Esophagus squamous epithelium (tissue), 5 donors: Measurements from ENCODE around the gene RAB20. TPM values are rescaled to one million over a fixed set of nuclear protein-coding genes. Genes with fewer than 3 reads are reported as not detected.

Experiments used
- DNase-seq: peaks from one replicate; lab custom pipeline; 2025; lab: John Stamatoyannopoulos, UW
- H3K27ac ChIP-seq, 4 donors: fragments of 200-600 bp; sonication (generic); one replicate each; pipeline ENCODE4 v1.5.1; 2016 to 2019; ENCODE audit warnings: mild to moderate bottlenecking in 1 of 4
- H3K27me3 ChIP-seq, 4 donors: fragments of 200-600 bp; sonication (generic); 1 replicate in 3 of 4; 2 replicates in 1 of 4; pipeline versions ENCODE4 v1.5.1 to v1.6.0; 2017 to 2021; ENCODE audit warnings: antibody characterized with exemption in 1 of 4
- H3K36me3 ChIP-seq, 3 donors: fragments of 200-600 bp; sonication (generic); one replicate each; pipeline ENCODE4 v1.5.1; 2016 to 2019
- H3K4me1 ChIP-seq, 3 donors: fragments of 200-600 bp; sonication (generic); one replicate each; pipeline ENCODE4 v1.5.1; 2017 to 2019
- H3K4me3 ChIP-seq, 4 donors: fragments of 200-600 bp; sonication (generic); 1 replicate in 3 of 4; 2 replicates in 1 of 4; pipeline ENCODE4 v1.5.1; 2016 to 2019; ENCODE audit warnings: mild to moderate bottlenecking in 2 of 4, moderate library complexity in 1 of 4
- H3K9me3 ChIP-seq, 3 donors: fragments of 200-600 bp; sonication (generic); one replicate each; pipeline ENCODE4 v1.5.1; 2016 to 2019
- CTCF ChIP-seq, 6 experiments: fragments of 450-650 bp in 4 of 6; fragments of 200-600 bp in 2 of 6; sonication (generic) in 2 of 6; IDR thresholded peaks; one replicate each; pipeline ENCODE4 v1.5.1; 2016 to 2019; ENCODE audit warnings: antibody characterized with exemption in 6 of 6, mild to moderate bottlenecking in 4 of 6, moderate library complexity in 4 of 6
- POLR2A ChIP-seq, 4 donors: fragments of 450-650 bp; IDR thresholded peaks; one replicate each; pipeline ENCODE4 v1.6.1; 2017; ENCODE audit warnings: antibody characterized with exemption in 4 of 4, mild to moderate bottlenecking in 4 of 4, moderate library complexity in 3 of 4
- WGBS, 2 donors: methylation state at CpG; one replicate each; pipeline ENCODE4 v1.1.5; 2018; 5-methylcytosine and 5-hydroxymethylcytosine counted together
- intact Hi-C: fragments of 100-400 bp; cut with DNase I; formaldehyde crosslinking; loops from one replicate; pipeline ENCODE4 v1.15.0; 2022
- total RNA-seq, 4 donors: library from RNA; depleted of rRNA; stranded (reverse); fragments of >200 nt; gene quantifications; one replicate each; pipeline ENCODE4 v1.1.0, GENCODE V29; 2016
- donor health status: DM: yes; HTN: yes; CAD: no.

RAB20 gene
- total RNA-seq, 4 donors from 2014 or later = 1.3 to 7.2 (median 4.3) TPM

- Histone ChIP-seq H3K9me3 (no peaks in the 10 kb centered on the region), H3K4me1 (peaks cover 14 to 46% (median 17%) of the 10 kb centered on the region in 3 donors), H3K36me3 (peaks cover 0 to 13% (median 0%) of the 10 kb centered on the region in 3 donors), H3K27ac (peak overlapping the region; percentile 29 to 95 (median 88)), H3K4me3 (peak overlapping the region in 3 of 4 donors; percentile 64 to 86 (median 79)), H3K27me3 (peaks cover 0 to 7% (median 0%) of the 10 kb centered on the region in 4 donors)
- no peak for DNase-seq
- WGBS, 2 donors = 30 to 69% methylated on average over 6 to 10 of the region's 15 CpGs
- TF ChIP-seq POLR2A (IDR thresholded peaks at IDR 0.05) (peak in 1 of 4 donors; percentile 25), CTCF (IDR thresholded peaks at IDR 0.05) (no peak)
- intact Hi-C loops = no loop called here
Observed at GRCh38 chr13:110559429-110559943, 2.0 kb downstream of the RAB20 start.

GRCh38 chr13:110557610-110558305 is 3.8 kb downstream of the RAB20 start:
- DNase-seq = no peak
- intact Hi-C loops = no loop called here
- 95% methylated on average over 12 to 23 of the region's 23 CpGs for WGBS, 2 donors
- TF ChIP-seq POLR2A (IDR thresholded peaks at IDR 0.05) (no peak), CTCF (IDR thresholded peaks at IDR 0.05) (no peak)
- H3K27me3 ChIP-seq = peaks cover 0 to 3% (median 0%) of the 10 kb centered on the region in 4 donors
- peaks cover 10 to 38% (median 15%) of the 10 kb centered on the region in 3 donors for H3K4me1 ChIP-seq
- no peak overlapping the region for H3K27ac ChIP-seq
- H3K4me3 ChIP-seq = no peak overlapping the region
- H3K36me3 ChIP-seq = peaks cover 0 to 13% (median 0%) of the 10 kb centered on the region in 3 donors
- no peaks in the 10 kb centered on the region for H3K9me3 ChIP-seq

- whole genome bisulfite sequencing, 2 donors = 88 to 91% methylated on average over 5 of the region's 5 CpGs
- H3K27ac ChIP-seq = no peak overlapping the region
- intact Hi-C loops = no loop called here
- H3K27me3 ChIP-seq = no peaks in the 10 kb centered on the region
- TF ChIP-seq CTCF (IDR thresholded peaks at IDR 0.05) = no peak
- TF ChIP-seq POLR2A (IDR thresholded peaks at IDR 0.05) = no peak
- peaks cover 6 to 32% (median 13%) of the 10 kb centered on the region in 3 donors for H3K4me1 ChIP-seq
- peaks cover 0 to 13% (median 0%) of the 10 kb centered on the region in 3 donors for H3K36me3 ChIP-seq
- DNase-seq = no peak
- H3K9me3 ChIP-seq = no peaks in the 10 kb centered on the region
- H3K4me3 ChIP-seq = no peak overlapping the region
Observed at GRCh38 chr13:110557082-110557481, 4.4 kb downstream of the RAB20 start.

GRCh38 chr13:110556224-110556606 is 5.3 kb downstream of the RAB20 start:
- TF ChIP-seq POLR2A (IDR thresholded peaks at IDR 0.05) (no peak), CTCF (IDR thresholded peaks at IDR 0.05) (no peak)
- Histone ChIP-seq H3K36me3 (peaks cover 0 to 13% (median 0%) of the 10 kb centered on the region in 3 donors), H3K27ac (no peak overlapping the region), H3K4me1 (peaks cover 6 to 26% (median 9%) of the 10 kb centered on the region in 3 donors), H3K27me3 (no peaks in the 10 kb centered on the region), H3K9me3 (no peaks in the 10 kb centered on the region), H3K4me3 (no peak overlapping the region)
- no peak for DNase-seq
- intact Hi-C loops = no loop called here
- WGBS, 2 donors = 77 to 89% methylated on average over 1 of the region's 1 CpG

GRCh38 chr13:110555601-110556223 is 5.8 kb downstream of the RAB20 start:
- intact Hi-C loops = no loop called here
- H3K27ac ChIP-seq = no peak overlapping the region
- no peak overlapping the region for H3K4me3 ChIP-seq
- no peaks in the 10 kb centered on the region for H3K9me3 ChIP-seq
- DNase-seq = no peak
- no peaks in the 10 kb centered on the region for H3K27me3 ChIP-seq
- H3K4me1 ChIP-seq = peaks cover 5 to 21% (median 6%) of the 10 kb centered on the region in 3 donors
- TF ChIP-seq POLR2A (IDR thresholded peaks at IDR 0.05) (peak in 1 of 4 donors; percentile 11), CTCF (IDR thresholded peaks at IDR 0.05) (no peak)
- peaks cover 0 to 13% (median 0%) of the 10 kb centered on the region in 3 donors for H3K36me3 ChIP-seq
- WGBS, 2 donors = 85 to 87% methylated on average over 13 of the region's 16 CpGs
